H9 (cell line): ENCODE data around the gene MICALL1. TPM values are rescaled to one million over a fixed set of nuclear protein-coding genes. Genes with fewer than 3 reads are reported as not detected.

Source experiments
- DNase-seq: peaks from one replicate; pipeline ENCODE4 v3.0.0-alpha.2; 2017
- H2AFZ ChIP-seq: one replicate; pipeline ENCODE4 v1.6.1; 2013; ENCODE audit warnings: mild to moderate bottlenecking, low read length, control low read depth, moderate library complexity
- H2AK5ac ChIP-seq: 2 replicates; pipeline ENCODE4 v1.6.1; 2013; ENCODE audit warnings: low read length, control low read depth, mixed read lengths; ENCODE audit not compliant: insufficient read length
- H2BK120ac ChIP-seq: one replicate; pipeline ENCODE4 v1.6.1; 2013; ENCODE audit warnings: low read depth, mild to moderate bottlenecking, low read length, control low read depth, inconsistent platforms; ENCODE audit not compliant: poor library complexity, severe bottlenecking
- H2BK12ac ChIP-seq: 2 replicates; pipeline ENCODE4 v1.6.1; 2013; ENCODE audit warnings: low read length, control low read depth, mixed read lengths, low read depth; ENCODE audit not compliant: insufficient read length
- H2BK15ac ChIP-seq: 2 replicates; pipeline ENCODE4 v1.6.1; 2013; ENCODE audit warnings: low read depth, low read length, control low read depth
- H2BK20ac ChIP-seq: one replicate; pipeline ENCODE4 v1.6.1; 2013; ENCODE audit warnings: low read depth, mild to moderate bottlenecking, low read length, control low read depth, inconsistent platforms; ENCODE audit not compliant: poor library complexity, severe bottlenecking
- H2BK5ac ChIP-seq: 2 replicates; pipeline ENCODE4 v1.6.1; 2013; ENCODE audit warnings: low read length, control low read depth, mixed read lengths; ENCODE audit not compliant: insufficient read length
- H3K14ac ChIP-seq: 2 replicates; pipeline ENCODE4 v1.6.1; 2013; ENCODE audit warnings: low read length, control low read depth; ENCODE audit not compliant: insufficient read depth
- H3K18ac ChIP-seq: 2 replicates; pipeline ENCODE4 v1.6.1; 2013; ENCODE audit warnings: low read depth, mild to moderate bottlenecking, mixed read lengths, low read length, control low read depth; ENCODE audit not compliant: insufficient read length
- H3K23ac ChIP-seq: 2 replicates; pipeline ENCODE4 v1.6.1; 2013; ENCODE audit warnings: low read length, control low read depth, mixed read lengths, low read depth; ENCODE audit not compliant: insufficient read length
- H3K23me2 ChIP-seq: 2 replicates; pipeline ENCODE4 v1.6.1; 2013; ENCODE audit warnings: low read depth, mild to moderate bottlenecking, mixed read lengths, low read length, control low read depth; ENCODE audit not compliant: insufficient read length, poor library complexity, severe bottlenecking
- H3K27ac ChIP-seq: 2 replicates; pipeline ENCODE4 v1.5.1; 2013; ENCODE audit warnings: low read length, control low read depth, mixed read lengths, low read depth; ENCODE audit not compliant: insufficient read length
- H3K27me3 ChIP-seq: 2 replicates; pipeline ENCODE4 v1.6.1; 2013; ENCODE audit warnings: low read length, control low read depth, inconsistent platforms; ENCODE audit not compliant: insufficient read depth
- H3K4ac ChIP-seq: 2 replicates; pipeline ENCODE4 v1.6.1; 2013; ENCODE audit warnings: low read depth, mild to moderate bottlenecking, control low read depth, inconsistent platforms, low read length, moderate library complexity
- H3K4me1 ChIP-seq: 2 replicates; pipeline ENCODE4 v1.6.1; 2013; ENCODE audit warnings: low read length, control low read depth, inconsistent platforms; ENCODE audit not compliant: insufficient read depth
- H3K4me2 ChIP-seq: 2 replicates; pipeline ENCODE4 v1.6.1; 2013; ENCODE audit warnings: low read length, control low read depth, mixed read lengths; ENCODE audit not compliant: insufficient read length, insufficient read depth
- H3K56ac ChIP-seq: 2 replicates; pipeline ENCODE4 v1.6.1; 2013; ENCODE audit warnings: low read depth, mild to moderate bottlenecking, mixed read lengths, low read length, control low read depth; ENCODE audit not compliant: insufficient read length
- H3K79me1 ChIP-seq: 2 replicates; pipeline ENCODE4 v1.6.1; 2013; ENCODE audit warnings: low read depth, mild to moderate bottlenecking, moderate library complexity, low read length, control low read depth, inconsistent platforms; ENCODE audit not compliant: insufficient read depth, poor library complexity, severe bottlenecking
- H3K79me2 ChIP-seq: 2 replicates; pipeline ENCODE4 v1.6.1; 2013; ENCODE audit warnings: low read length, control low read depth, inconsistent platforms; ENCODE audit not compliant: insufficient read depth
- H3K9ac ChIP-seq: 2 replicates; pipeline ENCODE4 v1.6.1; 2013; ENCODE audit warnings: low read length, control low read depth, mixed read lengths; ENCODE audit not compliant: insufficient read length; ENCODE audit errors: extremely low read depth
- H3K9me3 ChIP-seq: one replicate; pipeline ENCODE4 v1.6.1; 2013; ENCODE audit warnings: low read depth, low read length, inconsistent platforms; ENCODE audit not compliant: control insufficient read depth
- H3T11ph ChIP-seq: one replicate; pipeline ENCODE4 v1.6.1; 2013; ENCODE audit warnings: mild to moderate bottlenecking, low read length, control low read depth, inconsistent platforms
- H4K20me1 ChIP-seq: one replicate; pipeline ENCODE4 v1.6.1; 2013; ENCODE audit not compliant: control insufficient read depth, insufficient read length, insufficient read depth
- H4K5ac ChIP-seq: 2 replicates; pipeline ENCODE4 v1.6.1; 2013; ENCODE audit warnings: low read depth, mild to moderate bottlenecking, mixed read lengths, low read length, control low read depth; ENCODE audit not compliant: insufficient read length
- H4K8ac ChIP-seq: replicated peaks from 2 replicates; pipeline ENCODE4 v1.6.1; 2013; ENCODE audit warnings: low read length, control low read depth, mixed read lengths, low read depth; ENCODE audit not compliant: insufficient read length
- H4K91ac ChIP-seq: 2 replicates; pipeline ENCODE4 v1.6.1; 2013; ENCODE audit warnings: low read depth, mild to moderate bottlenecking, moderate library complexity, mixed read lengths, low read length, control low read depth; ENCODE audit not compliant: insufficient read length
- H3K27ac Mint-ChIP-seq, 3 experiments: 2 replicates in 2 of 3; 3 replicates in 1 of 3; pipeline ENCODE4 v1.8.0; 2020 to 2021; ENCODE audit warnings: mixed read lengths in 3 of 3, mild to moderate bottlenecking in 1 of 3, moderate library complexity in 1 of 3
- H3K27me3 Mint-ChIP-seq: 2 replicates; pipeline ENCODE4 v1.8.0; 2021; ENCODE audit warnings: low read depth, mild to moderate bottlenecking, moderate library complexity, mixed read lengths
- H3K36me3 Mint-ChIP-seq, 3 experiments: 2 replicates in 2 of 3; 3 replicates in 1 of 3; pipeline ENCODE4 v1.8.0; 2020 to 2021; ENCODE audit warnings: low read depth in 3 of 3, mixed read lengths in 3 of 3; ENCODE audit not compliant: insufficient read depth in 1 of 3
- H3K4me1 Mint-ChIP-seq, 2 experiments: 2 replicates each; pipeline ENCODE4 v1.8.0; 2020; ENCODE audit warnings: mixed read lengths in 2 of 2
- H3K4me3 Mint-ChIP-seq, 2 experiments: 2 replicates in 1 of 2; 3 replicates in 1 of 2; pipeline ENCODE4 v1.8.0; 2020 to 2021; ENCODE audit warnings: mild to moderate bottlenecking in 2 of 2, mixed read lengths in 2 of 2, moderate library complexity in 1 of 2
- H3K9me3 Mint-ChIP-seq, 2 experiments: 2 replicates in 1 of 2; 3 replicates in 1 of 2; pipeline ENCODE4 v1.8.0; 2020; ENCODE audit warnings: mild to moderate bottlenecking in 2 of 2, mixed read lengths in 2 of 2, moderate library complexity in 1 of 2
- WGBS: extraction: QIAGEN DNeasy Blood & Tissue Kit; methylation state at CpG from one replicate; pipeline ENCODE4 v1.1.7; 2013; ENCODE audit warnings: missing lambda C conversion rate, low lambda C conversion rate, mixed read lengths; ENCODE audit not compliant: insufficient read length; ENCODE audit errors: extremely low coverage; 5-methylcytosine and 5-hydroxymethylcytosine counted together
- total RNA-seq: library from RNA; stranded (reverse); gene quantifications from 2 replicates; pipeline ENCODE4 v1.2.1, GENCODE V29; 2021
- TF ChIP-seq, protein P1 (sequence below): fragments of 200-600 bp; sonication (generic); conservative IDR thresholded peaks from 3 replicates; pipeline ENCODE4 v1.8.0; 2021; ENCODE audit warnings: antibody characterized with exemption, mild to moderate bottlenecking

MICALL1 gene
- total RNA-seq, 1 experiment from 2014 or later, result 33.3 TPM

DNA sequence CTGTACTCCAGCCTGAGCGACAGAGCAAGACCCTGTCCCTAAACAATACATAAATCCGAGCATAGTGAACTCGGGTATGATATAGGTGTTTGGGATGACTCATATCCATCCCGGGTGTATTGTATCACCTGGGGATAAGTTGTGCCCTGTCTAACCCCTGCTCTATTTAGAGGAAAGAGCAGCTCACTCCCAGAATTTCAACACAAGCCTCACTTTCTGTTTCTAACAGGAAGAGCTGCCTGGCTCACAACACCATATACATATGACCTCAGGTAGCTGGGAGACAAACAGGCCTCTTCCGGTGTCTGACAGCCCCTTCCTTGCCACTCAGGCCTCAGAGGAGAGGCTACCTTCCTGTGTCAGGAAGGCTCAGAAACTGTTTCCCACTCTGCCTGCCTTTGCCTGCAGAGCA lies 9.9 kb upstream of the MICALL1 start:
- WGBS, result no CpG with 5 or more reads among the region's 5 CpGs
- no peak overlapping the region for H2BK15ac ChIP-seq
- H3K18ac ChIP-seq, result peak overlapping the region; percentile 43
- H4K91ac ChIP-seq, result no peak overlapping the region
- no peaks in the 10 kb centered on the region for H4K20me1 ChIP-seq
- H2BK12ac ChIP-seq, result no peak overlapping the region
- peaks cover 42 to 52% of the 10 kb centered on the region in 2 experiments for H3K4me1 Mint-ChIP-seq
- peaks cover 12% of the 10 kb centered on the region; the same call in 1 of the 2 replicates for H3K4me1 ChIP-seq
- H3K79me2 ChIP-seq, result no peaks in the 10 kb centered on the region
- no peak overlapping the region for H2AK5ac ChIP-seq
- H3K27me3 ChIP-seq, result no peaks in the 10 kb centered on the region
- peaks cover 0 to 9% (median 2%) of the 10 kb centered on the region in 3 experiments; a peak in 4 of 7 replicates for H3K36me3 Mint-ChIP-seq
- no peak overlapping the region for H4K5ac ChIP-seq
- peak; percentile 50 for DNase-seq
- H3T11ph ChIP-seq, result no peak overlapping the region
- H3K4me2 ChIP-seq, result no peak overlapping the region
- H3K27ac Mint-ChIP-seq, result peak overlapping the region; percentile 89 to 94 (median 93); a peak in 4 of 7 replicates
- no peaks in the 10 kb centered on the region for H3K9me3 Mint-ChIP-seq
- no peak overlapping the region for H3K9ac ChIP-seq
- no peak overlapping the region for H4K8ac ChIP-seq
- H3K79me1 ChIP-seq, result no peaks in the 10 kb centered on the region
- TF ChIP-seq, protein P1, sequence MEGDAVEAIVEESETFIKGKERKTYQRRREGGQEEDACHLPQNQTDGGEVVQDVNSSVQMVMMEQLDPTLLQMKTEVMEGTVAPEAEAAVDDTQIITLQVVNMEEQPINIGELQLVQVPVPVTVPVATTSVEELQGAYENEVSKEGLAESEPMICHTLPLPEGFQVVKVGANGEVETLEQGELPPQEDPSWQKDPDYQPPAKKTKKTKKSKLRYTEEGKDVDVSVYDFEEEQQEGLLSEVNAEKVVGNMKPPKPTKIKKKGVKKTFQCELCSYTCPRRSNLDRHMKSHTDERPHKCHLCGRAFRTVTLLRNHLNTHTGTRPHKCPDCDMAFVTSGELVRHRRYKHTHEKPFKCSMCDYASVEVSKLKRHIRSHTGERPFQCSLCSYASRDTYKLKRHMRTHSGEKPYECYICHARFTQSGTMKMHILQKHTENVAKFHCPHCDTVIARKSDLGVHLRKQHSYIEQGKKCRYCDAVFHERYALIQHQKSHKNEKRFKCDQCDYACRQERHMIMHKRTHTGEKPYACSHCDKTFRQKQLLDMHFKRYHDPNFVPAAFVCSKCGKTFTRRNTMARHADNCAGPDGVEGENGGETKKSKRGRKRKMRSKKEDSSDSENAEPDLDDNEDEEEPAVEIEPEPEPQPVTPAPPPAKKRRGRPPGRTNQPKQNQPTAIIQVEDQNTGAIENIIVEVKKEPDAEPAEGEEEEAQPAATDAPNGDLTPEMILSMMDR, result no peak
- H3K9me3 ChIP-seq, result no peaks in the 10 kb centered on the region
- no peak overlapping the region for H2AFZ ChIP-seq
- H3K14ac ChIP-seq, result no peak overlapping the region
- no peak overlapping the region for H3K56ac ChIP-seq
- H2BK20ac ChIP-seq, result no peak overlapping the region
- H2BK5ac ChIP-seq, result no peak overlapping the region
- no peaks in the 10 kb centered on the region for H3K27me3 Mint-ChIP-seq
- H3K27ac ChIP-seq, result no peak overlapping the region
- no peak overlapping the region for H3K4ac ChIP-seq
- H3K23ac ChIP-seq, result no peak overlapping the region
- no peak overlapping the region for H2BK120ac ChIP-seq
- no peaks in the 10 kb centered on the region for H3K23me2 ChIP-seq
- no peak overlapping the region for H3K4me3 Mint-ChIP-seq
